Measurements from ENCODE around the gene RUSC1.

The RUSC1 gene

GRCh38 chr1:155379631-155380090 lies 59.0 kb downstream of the RUSC1 start:
- no peak overlapping the region for H3K4me3 ChIP-seq (ENCODE audit: low read depth in 1 of 2, low read length in 2 of 2)
- H3K9me3 ChIP-seq (ENCODE audit: control insufficient read depth in 1 of 2, low read length in 2 of 2): no peaks in the 10 kb centered on the region
- no peak overlapping the region for H3K27ac ChIP-seq (ENCODE audit: low read length)
- peaks cover 0 to 4% of the 10 kb centered on the region in 2 donors for H3K4me1 ChIP-seq (ENCODE audit: control insufficient read depth in 1 of 2, insufficient read depth in 2 of 2, low read length in 2 of 2)
- H3K27me3 ChIP-seq (ENCODE audit: low read depth, low read length): no peaks in the 10 kb centered on the region
- H3K36me3 ChIP-seq (ENCODE audit: control insufficient read depth in 1 of 2, insufficient read depth in 2 of 2, low read length in 2 of 2): peaks cover 17 to 38% of the 10 kb centered on the region in 2 donors
